Mucosa of descending colon (tissue), 3 donors: ENCODE data around the gene IL34. TPM values are rescaled to one million over a fixed set of nuclear protein-coding genes. Genes with fewer than 3 reads are reported as not detected.

Experiments used
- ATAC-seq: fragments of 200-7000 bp; cut with Tn5 transposase; one replicate; pipeline ENCODE4 v1.9.1; 2020; ENCODE audit warnings: mild to moderate bottlenecking, moderate library complexity
- DNase-seq, 3 donors: peaks; one replicate each; pipeline ENCODE4 v3.0.0-alpha.2; 2020
- H3K36me3 ChIP-seq: fragments of 200-600 bp; one replicate; pipeline ENCODE4 v1.8.0; 2021; ENCODE audit warnings: low read depth, mild to moderate bottlenecking
- H3K4me1 ChIP-seq: fragments of 200-600 bp; one replicate; pipeline ENCODE4 v1.8.0; 2021; ENCODE audit warnings: low read depth, mild to moderate bottlenecking
- H3K4me3 ChIP-seq: fragments of 200-600 bp; one replicate; pipeline ENCODE4 v1.8.0; 2021; ENCODE audit warnings: mild to moderate bottlenecking
- H3K9me3 ChIP-seq: fragments of 200-600 bp; one replicate; pipeline ENCODE4 v1.8.0; 2021; ENCODE audit warnings: mild to moderate bottlenecking
- intact Hi-C, 2 donors: fragments of 100-400 bp; cut with DNase I in 1 of 2; cut with micrococcal nuclease in 1 of 2; formaldehyde crosslinking; loops; one replicate each; pipeline versions ENCODE4 v1.11.0 to v1.11.1; 2022; cut with DNase I, micrococcal nuclease
- total RNA-seq, 3 donors: library from RNA; stranded (reverse); fragmentation: NEBNext Ultra II Directional in 2 of 3; extraction: Animal tissue kit (Norgen Biotek cat#: 25700) in 2 of 3; gene quantifications; one replicate each; pipeline versions ENCODE4 v1.2.1 to v1.2.4, GENCODE V29; 2021 to 2023
- TF ChIP-seq, protein P1 (sequence below): fragments of 200-600 bp; IDR thresholded peaks from one replicate; pipeline ENCODE4 v1.8.0; 2022; ENCODE audit warnings: antibody characterized with exemption, mild to moderate bottlenecking
- donor health status: DM: no; HTN: no; CAD: no; lungs with moderate emphysema.
- donor health status: DM: no; HTN: no; CAD: no.
- donor health status: DM: no; HTN: yes; CAD: no.

IL34 gene
- total RNA-seq, 3 donors from 2014 or later, result 1.2 to 2.2 (median 1.8) TPM

DNA sequence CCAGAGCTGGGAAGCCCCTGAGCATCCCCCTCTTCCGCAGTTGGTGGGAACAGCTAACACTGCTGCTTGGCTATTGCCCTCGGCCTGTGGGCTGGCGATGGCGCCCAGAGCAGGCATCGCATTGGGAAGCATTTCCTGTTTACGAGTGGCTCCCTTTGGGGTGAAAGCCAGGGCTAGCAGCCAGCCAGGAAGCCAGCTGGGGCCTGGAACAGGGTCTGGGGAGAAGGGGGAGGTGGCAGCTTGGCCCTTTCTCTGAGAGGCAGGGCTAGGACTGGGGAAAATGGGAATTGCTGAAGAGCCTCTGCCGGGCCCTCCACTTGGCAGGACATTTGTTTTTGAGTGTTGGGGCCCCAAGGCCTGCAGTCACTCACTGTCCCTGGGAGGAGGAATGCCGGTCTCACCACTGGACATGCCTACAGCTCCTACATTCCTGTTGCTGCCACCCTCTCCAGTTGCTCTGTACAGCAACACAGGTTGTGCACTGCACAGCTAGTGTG, 41.9 kb downstream of the IL34 start:
- H3K4me1 ChIP-seq, result peaks cover 44% of the 10 kb centered on the region
- no peak for ATAC-seq

DNA sequence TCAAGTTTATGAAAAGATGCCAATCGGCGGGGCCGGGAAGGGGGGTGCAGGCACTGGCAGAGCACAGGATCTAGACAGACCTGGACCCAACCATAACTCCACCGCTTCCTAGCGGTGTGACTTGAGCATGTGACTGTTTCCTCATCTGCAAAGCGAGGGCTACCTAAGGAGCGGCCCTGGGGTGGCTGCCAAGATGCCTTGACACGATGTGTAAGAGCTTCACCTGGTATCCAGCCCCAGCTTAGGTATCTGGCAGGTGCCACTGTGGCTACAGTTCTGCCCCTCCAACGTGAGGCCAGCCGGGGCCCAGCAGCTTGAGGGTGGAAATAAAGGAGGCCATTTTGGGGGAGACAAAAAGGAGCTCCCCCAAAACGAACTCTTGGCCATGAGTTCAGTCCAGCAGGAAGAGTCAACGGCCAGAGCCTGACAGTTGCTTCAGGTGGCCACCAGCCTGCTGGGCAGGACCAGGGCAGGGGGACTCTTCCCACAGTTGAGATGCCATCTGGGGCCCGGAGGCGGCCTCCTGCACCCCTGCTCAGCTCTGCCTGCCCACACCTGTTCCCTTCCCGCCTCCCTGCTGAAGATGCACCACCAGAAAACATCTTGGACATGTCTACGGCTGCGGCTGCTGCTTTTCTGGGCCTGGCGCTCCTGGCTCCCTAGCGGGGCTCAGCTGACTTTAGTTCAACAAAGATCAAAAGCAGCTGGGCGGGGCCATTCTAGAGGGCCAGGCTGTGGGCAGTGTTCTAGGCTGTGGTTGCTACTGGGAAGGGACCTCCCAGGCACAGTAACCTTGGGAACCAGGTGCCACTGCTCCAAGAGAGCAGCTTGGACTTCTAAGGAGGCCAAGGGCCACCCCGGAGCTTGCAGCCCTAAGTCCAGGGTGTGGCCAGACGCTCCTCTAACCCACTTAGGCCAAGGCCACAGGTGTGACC, 42.9 kb downstream of the IL34 start:
- H3K9me3 ChIP-seq, result no peaks in the 10 kb centered on the region
- no peaks in the 10 kb centered on the region for H3K36me3 ChIP-seq
- H3K4me3 ChIP-seq, result no peak overlapping the region
- peaks cover 43% of the 10 kb centered on the region for H3K4me1 ChIP-seq
- peak in 2 of 3 donors; percentile 62 to 68 for DNase-seq
- intact Hi-C loops, result loop anchor here (10.0 kb wide), 2 partner anchors 45 to 85 kb away; no protein-coding TSS in a partner anchor
- peak; percentile 24 for ATAC-seq
- TF ChIP-seq, protein P1, sequence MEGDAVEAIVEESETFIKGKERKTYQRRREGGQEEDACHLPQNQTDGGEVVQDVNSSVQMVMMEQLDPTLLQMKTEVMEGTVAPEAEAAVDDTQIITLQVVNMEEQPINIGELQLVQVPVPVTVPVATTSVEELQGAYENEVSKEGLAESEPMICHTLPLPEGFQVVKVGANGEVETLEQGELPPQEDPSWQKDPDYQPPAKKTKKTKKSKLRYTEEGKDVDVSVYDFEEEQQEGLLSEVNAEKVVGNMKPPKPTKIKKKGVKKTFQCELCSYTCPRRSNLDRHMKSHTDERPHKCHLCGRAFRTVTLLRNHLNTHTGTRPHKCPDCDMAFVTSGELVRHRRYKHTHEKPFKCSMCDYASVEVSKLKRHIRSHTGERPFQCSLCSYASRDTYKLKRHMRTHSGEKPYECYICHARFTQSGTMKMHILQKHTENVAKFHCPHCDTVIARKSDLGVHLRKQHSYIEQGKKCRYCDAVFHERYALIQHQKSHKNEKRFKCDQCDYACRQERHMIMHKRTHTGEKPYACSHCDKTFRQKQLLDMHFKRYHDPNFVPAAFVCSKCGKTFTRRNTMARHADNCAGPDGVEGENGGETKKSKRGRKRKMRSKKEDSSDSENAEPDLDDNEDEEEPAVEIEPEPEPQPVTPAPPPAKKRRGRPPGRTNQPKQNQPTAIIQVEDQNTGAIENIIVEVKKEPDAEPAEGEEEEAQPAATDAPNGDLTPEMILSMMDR, result no peak

More for the DNA sequence above, 41.9 kb downstream of the IL34 start:
- TF ChIP-seq, protein P1, result no peak
- no peaks in the 10 kb centered on the region for H3K9me3 ChIP-seq
- H3K36me3 ChIP-seq, result no peaks in the 10 kb centered on the region
- peak; percentile 38 to 70 (median 67) for DNase-seq
- intact Hi-C loops, result loop anchor here (10.0 kb wide), 2 partner anchors 47 to 87 kb away; no protein-coding TSS in a partner anchor
- H3K4me3 ChIP-seq, result no peak overlapping the region

DNA sequence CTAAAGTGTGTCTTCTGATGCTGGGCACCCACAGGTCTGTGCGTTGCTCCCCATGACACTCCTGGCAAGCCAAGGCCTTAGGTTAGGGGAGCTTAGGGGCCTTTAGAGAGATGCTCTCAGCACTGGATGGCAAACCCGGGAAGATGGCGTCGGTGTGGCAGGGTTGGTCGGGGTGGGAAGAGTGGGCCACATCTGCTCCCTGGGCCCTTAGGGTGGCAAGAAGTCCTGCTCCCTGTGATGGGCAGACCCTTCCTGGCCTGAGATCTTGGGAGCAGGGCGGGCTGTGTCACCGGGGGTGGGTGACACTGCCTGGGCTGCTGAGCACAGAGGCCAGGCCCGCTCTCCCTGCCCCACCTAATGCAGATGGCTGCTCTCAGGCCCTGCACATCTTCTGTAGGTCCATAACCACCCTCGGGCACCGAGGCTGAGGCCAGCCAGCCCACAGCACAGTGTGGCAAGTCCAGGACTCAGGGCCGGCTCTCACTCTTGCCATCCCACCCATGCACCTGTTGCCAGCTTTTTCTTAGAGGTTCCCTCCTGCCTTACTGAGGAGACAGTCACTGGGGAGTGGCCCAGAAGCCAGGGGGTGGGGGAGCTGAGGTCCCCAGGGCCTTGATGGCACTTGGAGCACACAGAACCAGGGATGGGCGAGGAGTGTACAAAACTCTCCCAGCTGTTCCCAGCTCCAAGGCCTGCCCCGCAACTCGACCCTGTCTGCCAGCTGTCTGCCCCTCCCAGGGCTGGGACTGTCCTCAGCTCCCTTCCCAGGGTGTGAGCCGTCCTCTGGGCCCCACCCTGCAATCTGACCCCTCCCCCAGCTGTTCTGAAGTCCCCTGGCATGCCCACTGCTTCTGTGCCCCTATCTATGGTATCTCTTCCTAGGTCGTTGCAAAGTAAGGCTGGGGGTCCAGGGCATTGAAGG, 43.9 kb downstream of the IL34 start:
- Histone ChIP-seq H3K36me3 (no peaks in the 10 kb centered on the region), H3K4me3 (no peak overlapping the region), H3K9me3 (no peaks in the 10 kb centered on the region), H3K4me1 (peaks cover 40% of the 10 kb centered on the region)
- ATAC-seq (peak; percentile 64), DNase-seq (peak; percentile 75 to 82 (median 81))
- intact Hi-C loops, result loop anchor here (10.0 kb wide), 2 partner anchors 45 to 85 kb away; no protein-coding TSS in a partner anchor
- TF ChIP-seq, protein P1, result no peak

DNA sequence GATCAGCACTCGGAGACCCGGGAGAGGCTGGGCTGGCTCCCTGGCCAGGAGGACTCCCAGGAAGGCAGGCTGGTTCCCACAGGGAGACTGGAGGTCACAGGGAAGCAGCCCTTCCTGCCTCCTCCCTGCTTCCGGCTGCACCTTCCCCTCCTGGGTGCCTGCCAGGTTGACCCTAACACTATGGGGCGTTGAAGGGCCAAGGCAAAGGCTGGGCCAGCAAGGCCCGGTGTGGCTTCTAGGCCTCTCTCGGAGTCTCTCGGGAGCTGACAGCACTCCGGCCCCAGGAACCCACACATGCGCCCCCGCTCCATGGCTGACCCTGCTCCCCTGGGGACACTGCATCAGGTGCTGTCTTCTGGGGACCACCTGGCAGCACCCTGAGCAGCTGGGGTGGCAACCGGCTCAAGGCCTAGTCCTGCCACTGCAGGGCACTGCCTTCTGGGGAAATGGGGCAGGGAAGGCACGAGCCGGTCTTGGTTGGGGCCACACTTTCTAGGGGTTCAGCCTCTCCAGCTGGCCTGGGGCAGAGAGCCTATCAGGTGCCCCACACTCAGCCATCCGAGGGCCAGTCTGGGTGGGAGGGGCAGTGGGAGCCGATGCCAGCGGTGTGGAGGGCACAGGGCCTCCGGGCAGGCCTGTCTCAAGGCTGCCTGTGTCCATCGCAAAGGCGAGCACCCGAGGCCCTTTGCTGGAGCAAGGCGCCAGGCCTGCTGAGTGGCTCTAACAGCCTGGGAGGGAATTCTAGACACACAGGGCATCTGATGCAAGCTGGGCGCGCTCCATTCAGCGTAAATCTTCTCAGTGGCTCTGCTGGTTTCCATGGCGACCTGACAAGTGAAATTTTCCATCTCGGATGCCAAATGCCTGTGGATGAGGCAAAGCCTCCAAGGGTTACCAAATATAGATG, 45.1 kb downstream of the IL34 start:
- TF ChIP-seq, protein P1, result no peak
- intact Hi-C loops, result no loop called here
- no peaks in the 10 kb centered on the region for H3K9me3 ChIP-seq
- no peak overlapping the region for H3K4me3 ChIP-seq
- DNase-seq (peak in 2 of 3 donors; percentile 66 to 71), ATAC-seq (peak; percentile 15)
- no peaks in the 10 kb centered on the region for H3K36me3 ChIP-seq
- H3K4me1 ChIP-seq, result peaks cover 49% of the 10 kb centered on the region
